Neuron (in vitro differentiated cells): Measurements from ENCODE around the gene FHIP2A.
"Not testable (repeated sequence)": the region's sequence is repeated elsewhere in the genome, so short reads cannot be mapped to it uniquely, and the experiment has no call there.

Experiments used
- H2AFZ ChIP-seq: one replicate; pipeline ENCODE4 v1.6.1; 2013; ENCODE audit warnings: low read depth, mild to moderate bottlenecking, inconsistent platforms, low read length, moderate library complexity
- H3K27me3 ChIP-seq: one replicate; pipeline ENCODE4 v1.6.1; 2013; ENCODE audit warnings: low read length; ENCODE audit not compliant: insufficient read depth
- H3K36me3 ChIP-seq: one replicate; pipeline ENCODE4 v1.6.1; 2013; ENCODE audit warnings: low read length; ENCODE audit not compliant: insufficient read depth
- H3K4me1 ChIP-seq: one replicate; pipeline ENCODE4 v1.6.1; 2013; ENCODE audit warnings: low read length; ENCODE audit not compliant: insufficient read depth
- H3K4me3 ChIP-seq: 2 replicates; pipeline ENCODE4 v1.5.1; 2013; ENCODE audit warnings: mild to moderate bottlenecking, low read length, moderate library complexity
- H3K9me3 ChIP-seq: one replicate; pipeline ENCODE4 v1.6.1; 2013; ENCODE audit warnings: low read length

Gene FHIP2A

GRCh38 chr10:114855776-114856543, 34.4 kb downstream of the FHIP2A start:
- Histone ChIP-seq H3K4me1 (no peaks in the 10 kb centered on the region), H3K36me3 (peaks cover 61% of the 10 kb centered on the region)

GRCh38 chr10:114856544-114857287, 35.1 kb downstream of the FHIP2A start:
- Histone ChIP-seq H3K27me3 (no peaks in the 10 kb centered on the region), H3K4me1 (no peaks in the 10 kb centered on the region), H3K4me3 (no peak overlapping the region), H3K9me3 (no peaks in the 10 kb centered on the region), H2AFZ (no peak overlapping the region), H3K36me3 (peaks cover 64% of the 10 kb centered on the region)

More at GRCh38 chr10:114855776-114856543, 34.4 kb downstream of the FHIP2A start:
- H3K9me3 ChIP-seq, result no peaks in the 10 kb centered on the region
- no peaks in the 10 kb centered on the region for H3K27me3 ChIP-seq
- no peak overlapping the region for H2AFZ ChIP-seq
- no peak overlapping the region for H3K4me3 ChIP-seq

- H2AFZ ChIP-seq, H3K4me3 ChIP-seq, H3K9me3 ChIP-seq, H3K4me1 ChIP-seq, H3K27me3 ChIP-seq: not testable (repeated sequence)
- peaks cover 64% of the 10 kb centered on the region for H3K36me3 ChIP-seq
Observed at GRCh38 chr10:114857288-114857565, 35.6 kb downstream of the FHIP2A start.

DNA sequence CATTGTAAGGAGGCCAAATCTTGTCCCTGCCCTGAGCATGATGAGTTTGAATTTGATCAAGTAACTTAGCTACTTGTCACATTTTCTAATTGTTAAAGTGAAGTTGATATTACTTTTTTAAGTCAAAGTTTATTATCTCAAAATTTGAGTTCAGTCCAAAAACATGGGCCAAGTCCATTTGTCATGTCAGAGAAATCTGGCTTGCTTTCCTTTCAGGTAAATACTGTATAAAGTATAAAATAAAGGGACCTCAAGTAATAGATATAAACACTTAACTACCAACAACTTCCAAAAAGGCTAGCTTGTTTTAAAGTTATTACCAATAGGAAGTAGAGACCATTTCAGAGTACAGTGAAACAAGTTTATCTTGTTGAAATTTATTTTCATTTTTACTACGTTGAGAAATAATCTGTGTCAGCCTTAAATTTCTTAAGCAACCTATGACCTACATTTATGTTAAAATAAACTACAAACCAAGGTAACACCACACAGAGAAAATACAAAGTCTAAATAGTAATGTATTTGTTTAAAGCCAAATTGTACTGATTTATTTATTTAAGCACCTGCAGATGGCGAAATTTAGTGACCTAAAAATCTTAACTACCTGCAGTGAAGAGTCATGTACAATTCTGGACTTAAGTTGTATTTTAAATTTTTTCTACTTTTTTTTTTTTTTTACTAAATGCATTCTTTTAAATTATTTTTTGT, 36.5 kb downstream of the FHIP2A start:
- H3K36me3 ChIP-seq, result peaks cover 67% of the 10 kb centered on the region
- H3K4me1 ChIP-seq, result no peaks in the 10 kb centered on the region
- H2AFZ ChIP-seq, result no peak overlapping the region
- H3K27me3 ChIP-seq, result no peaks in the 10 kb centered on the region
- no peak overlapping the region for H3K4me3 ChIP-seq
- H3K9me3 ChIP-seq, result no peaks in the 10 kb centered on the region

GRCh38 chr10:114859222-114859621, 37.6 kb downstream of the FHIP2A start:
- H3K36me3 ChIP-seq, result peaks cover 73% of the 10 kb centered on the region
- H3K4me3 ChIP-seq, result no peak overlapping the region
- H3K4me1 ChIP-seq, result no peaks in the 10 kb centered on the region
- no peaks in the 10 kb centered on the region for H3K27me3 ChIP-seq
- no peak overlapping the region for H2AFZ ChIP-seq
- no peaks in the 10 kb centered on the region for H3K9me3 ChIP-seq

DNA sequence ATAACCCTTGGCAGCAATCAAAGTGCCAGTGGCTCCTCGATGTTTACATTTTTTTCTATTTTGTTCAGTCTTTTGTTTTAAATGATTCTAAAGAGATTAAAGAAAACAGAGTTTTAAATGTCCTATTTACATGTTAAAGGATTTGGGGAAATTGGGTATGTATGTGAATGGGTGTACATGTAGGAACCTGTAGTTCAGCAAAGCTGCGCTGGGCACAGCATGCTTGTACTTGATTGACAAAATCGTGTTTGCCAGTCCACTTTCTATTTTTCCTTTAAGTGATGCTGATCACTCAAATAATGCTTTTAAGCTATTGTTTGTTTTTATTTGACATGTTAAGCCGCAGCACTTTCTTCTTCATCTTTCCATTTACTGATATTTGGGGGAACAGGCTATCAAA, 40.9 kb downstream of the FHIP2A start:
- Histone ChIP-seq H2AFZ (no peak overlapping the region), H3K4me3 (no peak overlapping the region), H3K27me3 (no peaks in the 10 kb centered on the region), H3K36me3 (peaks cover 49% of the 10 kb centered on the region), H3K9me3 (no peaks in the 10 kb centered on the region), H3K4me1 (no peaks in the 10 kb centered on the region)

DNA sequence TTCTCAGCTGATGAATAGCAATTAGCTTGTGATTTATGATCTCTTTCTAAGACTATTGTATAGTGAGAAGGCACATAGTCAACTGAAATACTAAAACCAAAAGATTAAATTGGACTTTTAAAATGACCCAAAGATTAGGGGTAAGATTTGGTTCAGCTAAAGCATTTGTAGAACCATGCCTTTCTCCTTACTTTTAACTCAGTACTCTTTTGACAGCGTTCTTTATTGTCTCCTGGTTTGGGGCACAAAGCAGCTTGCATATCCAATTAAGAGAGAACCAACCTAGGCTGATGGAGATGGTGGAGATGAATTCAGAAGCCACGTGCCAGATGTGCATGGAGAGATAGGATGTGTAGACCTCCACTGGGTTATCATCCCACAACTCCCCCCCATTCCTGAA, 45.8 kb downstream of the FHIP2A start:
- H3K36me3 ChIP-seq, result peaks cover 18% of the 10 kb centered on the region
- no peak overlapping the region for H3K4me3 ChIP-seq
- no peaks in the 10 kb centered on the region for H3K27me3 ChIP-seq
- no peaks in the 10 kb centered on the region for H3K9me3 ChIP-seq
- no peaks in the 10 kb centered on the region for H3K4me1 ChIP-seq
- no peak overlapping the region for H2AFZ ChIP-seq

DNA sequence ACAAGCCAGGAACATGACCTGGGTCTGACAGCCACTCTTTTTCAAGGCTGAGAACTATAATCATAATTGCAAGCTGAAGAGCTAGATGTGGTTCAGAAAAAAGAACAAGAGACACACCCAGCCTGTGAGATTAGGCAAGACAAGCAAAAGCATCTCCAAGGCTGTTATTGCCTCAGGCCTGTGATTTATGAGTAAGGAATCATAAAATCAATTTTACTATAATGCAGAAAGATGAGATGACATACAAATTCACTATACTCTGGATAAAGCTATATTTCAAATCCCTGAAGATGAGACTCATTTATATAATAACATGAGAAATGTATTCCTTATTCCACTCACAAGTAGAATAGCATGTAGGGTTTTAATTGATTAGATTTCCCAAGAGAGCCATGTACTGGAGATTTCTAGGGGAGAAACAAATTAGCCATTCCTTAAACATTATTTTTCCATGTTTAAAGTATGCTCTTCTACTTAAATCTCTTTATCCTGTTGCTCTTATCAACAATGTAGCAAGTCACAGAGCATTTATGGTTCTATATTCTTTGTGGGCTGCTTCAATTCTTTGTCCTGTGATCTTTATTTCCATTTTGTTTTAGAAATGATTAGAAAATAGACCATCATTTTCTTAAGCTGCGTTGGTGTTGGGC, 47.4 kb downstream of the FHIP2A start:
- no peaks in the 10 kb centered on the region for H3K27me3 ChIP-seq
- H3K36me3 ChIP-seq, result peaks cover 4% of the 10 kb centered on the region
- no peak overlapping the region for H2AFZ ChIP-seq
- H3K9me3 ChIP-seq, result no peaks in the 10 kb centered on the region
- H3K4me1 ChIP-seq, result no peaks in the 10 kb centered on the region
- no peak overlapping the region for H3K4me3 ChIP-seq

- Histone ChIP-seq H3K4me3 (no peak overlapping the region), H2AFZ (no peak overlapping the region), H3K9me3 (no peaks in the 10 kb centered on the region), H3K36me3 (no peaks in the 10 kb centered on the region), H3K27me3 (no peaks in the 10 kb centered on the region), H3K4me1 (no peaks in the 10 kb centered on the region)
Observed at GRCh38 chr10:114869520-114869892, 47.9 kb downstream of the FHIP2A start.

GRCh38 chr10:114870486-114870885, 48.9 kb downstream of the FHIP2A start:
- Histone ChIP-seq H3K9me3 (no peaks in the 10 kb centered on the region), H3K4me1 (no peaks in the 10 kb centered on the region), H2AFZ (no peak overlapping the region), H3K27me3 (no peaks in the 10 kb centered on the region), H3K4me3 (no peak overlapping the region), H3K36me3 (no peaks in the 10 kb centered on the region)

DNA sequence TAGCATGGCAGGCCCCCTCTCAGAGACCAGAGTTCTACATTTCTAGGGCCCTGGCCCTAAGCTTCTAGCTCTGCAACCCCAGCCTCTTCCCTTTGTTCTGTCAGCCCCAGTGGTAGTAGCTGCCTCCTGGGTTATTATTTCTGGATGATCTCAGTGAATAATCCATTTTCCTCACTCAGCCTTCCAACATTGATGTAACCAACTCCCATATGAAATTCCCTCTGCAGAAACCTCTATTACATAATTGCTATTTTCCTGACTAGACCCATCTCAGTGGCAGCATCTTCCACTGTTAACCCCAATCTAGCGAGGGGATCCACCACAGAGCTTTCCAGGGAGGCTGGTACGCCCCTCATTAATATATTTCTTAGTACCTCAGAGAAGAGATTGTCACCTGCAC, 49.8 kb downstream of the FHIP2A start:
- Histone ChIP-seq H3K27me3 (no peaks in the 10 kb centered on the region), H3K9me3 (no peaks in the 10 kb centered on the region), H3K36me3 (no peaks in the 10 kb centered on the region), H2AFZ (no peak overlapping the region), H3K4me3 (no peak overlapping the region), H3K4me1 (no peaks in the 10 kb centered on the region)
